ENCODE measurements around the gene CD2AP. TPM values are rescaled to one million over a fixed set of nuclear protein-coding genes. Genes with fewer than 3 reads are reported as not detected.

The CD2AP gene
- total RNA-seq: 10 to 100 TPM; 23.4 to 33.9 (median 30.4) TPM

- intact Hi-C loops (cut with DNase I): no loop called here
- Histone ChIP-seq H3K36me3 (no peaks in the 10 kb centered on the region), H3K27me3 (no peaks in the 10 kb centered on the region), H3K27ac (peak within 1 kb of the TSS; percentile 99 to 100 (median 100)), H3K9me3 (no peaks in the 10 kb centered on the region), H3K4me1 (peaks cover 4 to 50% (median 26%) of the 10 kb centered on the region in 3 donors), H3K4me3 (peak within 1 kb of the TSS; percentile 97 to 98 (median 98))
- WGBS, 2 donors: 0% methylated on average over 4 to 12 of the region's 83 CpGs
- peak; percentile 31 for DNase-seq
- TF ChIP-seq CTCF (IDR thresholded peaks at IDR 0.05): peak in 2 of 6 experiments; percentile 3 to 4
- peak in 2 of 4 donors; percentile 57 to 61 for TF ChIP-seq POLR2A (IDR thresholded peaks at IDR 0.05)
Observed at GRCh38 chr6:47477497-47478232, at the start of gene CD2AP. CD2AP (plus strand) TSS chr6:47477789; CDS start chr6:47478245, 456 bp downstream.

GRCh38 chr6:47428288-47428687 lies 49.3 kb upstream of the CD2AP start:
- Histone ChIP-seq H3K4me1 (no peaks in the 10 kb centered on the region), H3K9me3 (peaks cover 0 to 11% (median 9%) of the 10 kb centered on the region in 3 donors), H3K27me3 (no peaks in the 10 kb centered on the region), H3K36me3 (no peaks in the 10 kb centered on the region), H3K4me3 (no peak overlapping the region), H3K27ac (no peak overlapping the region)
- intact Hi-C loops (cut with DNase I): no loop called here
- TF ChIP-seq CTCF (IDR thresholded peaks at IDR 0.05): no peak
- TF ChIP-seq POLR2A (IDR thresholded peaks at IDR 0.05): no peak
- no peak for DNase-seq
- 80 to 88% methylated on average over 1 to 2 of the region's 2 CpGs for WGBS, 2 donors

- Histone ChIP-seq H3K36me3 (no peaks in the 10 kb centered on the region), H3K27ac (no peak overlapping the region), H3K4me1 (no peaks in the 10 kb centered on the region), H3K4me3 (no peak overlapping the region), H3K9me3 (peaks cover 0 to 11% (median 9%) of the 10 kb centered on the region in 3 donors), H3K27me3 (no peaks in the 10 kb centered on the region)
- no peak for DNase-seq
- intact Hi-C loops (cut with DNase I): no loop called here
- 58 to 70% methylated on average over 2 of the region's 2 CpGs for WGBS, 2 donors
- TF ChIP-seq CTCF (IDR thresholded peaks at IDR 0.05): no peak
- no peak for TF ChIP-seq POLR2A (IDR thresholded peaks at IDR 0.05)
Observed at GRCh38 chr6:47428746-47429664, 48.6 kb upstream of the CD2AP start.

GRCh38 chr6:47434372-47435253 lies 43.0 kb upstream of the CD2AP start:
- TF ChIP-seq CTCF (IDR thresholded peaks at IDR 0.05): no peak
- TF ChIP-seq POLR2A (IDR thresholded peaks at IDR 0.05): no peak
- Histone ChIP-seq H3K4me1 (no peaks in the 10 kb centered on the region), H3K9me3 (no peaks in the 10 kb centered on the region), H3K27ac (no peak overlapping the region), H3K27me3 (no peaks in the 10 kb centered on the region), H3K36me3 (no peaks in the 10 kb centered on the region), H3K4me3 (no peak overlapping the region)
- intact Hi-C loops (cut with DNase I): no loop called here
- 36 to 55% methylated on average over 2 of the region's 2 CpGs for WGBS, 2 donors
- no peak for DNase-seq
